Femur (tissue), 1 donor: ENCODE measurements around the gene CFAP99.
"Not testable (repeated sequence)": the region's sequence is repeated elsewhere in the genome, so short reads cannot be mapped to it uniquely, and the experiment has no call there.

Source experiments
- DNase-seq: peaks from one replicate; pipeline ENCODE4 v3.0.0-alpha.2; 2017

The CFAP99 gene

DNA sequence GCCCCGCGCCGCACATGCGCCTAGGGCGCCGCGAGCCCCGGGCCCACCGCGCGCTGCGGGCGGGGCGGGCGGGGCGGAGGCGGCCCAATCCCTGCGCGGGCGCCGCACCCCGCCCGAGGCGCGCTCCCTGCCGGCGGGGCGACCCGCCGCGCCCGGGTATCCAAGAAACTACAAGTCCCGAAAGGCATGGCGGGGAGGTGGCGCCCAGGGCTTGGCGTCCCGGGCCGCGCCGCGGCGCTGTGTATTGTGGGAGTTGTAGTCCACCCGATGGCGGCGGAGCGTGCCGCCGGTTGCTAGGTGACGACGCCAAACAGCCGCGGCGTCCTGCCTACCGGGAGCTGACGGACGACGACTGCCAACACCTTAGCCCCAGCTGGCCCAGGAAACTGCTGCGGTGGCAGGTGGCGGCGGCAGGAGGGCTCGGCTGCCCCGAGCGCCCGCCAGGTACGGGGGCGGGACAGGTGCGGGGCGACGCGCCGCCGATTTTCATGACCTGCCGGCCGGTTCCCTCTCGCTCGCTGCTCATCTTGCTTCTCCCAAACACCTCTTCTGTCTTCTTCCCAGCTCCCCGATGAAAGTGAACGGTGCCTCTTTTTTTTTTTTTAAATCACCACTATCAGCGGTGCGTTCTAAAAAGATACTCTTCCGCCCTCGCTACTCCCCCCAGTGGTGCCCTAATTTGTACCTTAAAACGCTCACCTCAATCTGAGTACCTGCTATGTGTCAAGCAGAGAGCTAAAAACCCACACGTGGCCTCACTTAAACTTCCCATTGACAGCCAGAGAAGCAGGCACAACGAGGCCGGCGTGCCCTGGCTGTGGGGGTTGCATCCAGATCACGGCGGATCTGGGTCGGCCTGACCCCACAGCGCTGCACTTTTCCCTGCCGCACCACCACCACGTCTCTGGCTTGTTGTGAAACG lies at the start of gene CFAP99:
Gene CFAP99 (plus strand): TSS at position 306 of the 922 bp plus-strand sequence.
- peak; percentile 96 for DNase-seq

DNA sequence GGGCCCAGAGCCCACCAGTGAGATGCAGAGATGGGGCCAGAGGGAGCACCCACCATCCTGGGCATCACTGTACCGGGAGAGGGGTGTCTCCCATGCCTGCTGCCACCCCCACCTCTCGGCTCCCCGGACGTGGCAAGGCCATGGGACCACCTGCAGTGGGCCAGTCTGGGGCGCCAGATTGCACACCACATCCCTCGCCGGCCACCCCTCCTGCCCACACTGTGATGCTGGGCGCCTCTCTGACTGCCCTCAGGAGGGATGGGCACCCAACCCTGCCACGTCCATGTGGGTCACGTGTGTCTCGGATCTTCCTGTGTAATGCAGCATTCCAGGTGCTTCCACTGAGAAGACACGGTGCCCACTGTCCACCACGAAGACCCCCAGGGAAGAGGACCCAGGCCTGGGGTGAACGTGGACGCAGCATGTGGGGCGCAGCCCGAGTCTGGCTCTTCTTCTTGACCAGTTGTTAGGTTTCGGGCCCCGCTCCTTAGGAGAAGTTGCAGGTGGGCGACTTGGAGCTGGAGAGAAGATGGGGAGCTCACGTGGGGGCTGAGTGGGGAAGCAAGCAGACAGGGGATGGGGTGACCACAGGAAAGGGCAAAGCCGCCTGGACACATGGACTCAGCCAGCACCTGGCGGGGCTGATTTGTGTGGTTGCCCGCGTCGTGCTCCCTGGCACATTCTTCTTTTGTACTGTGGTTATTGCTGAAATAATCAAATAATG lies 48.0 kb upstream of the CFAP99 start:
- no peak for DNase-seq

- no peak for DNase-seq
These were observed 46.8 kb upstream of the CFAP99 start for GRCh38 chr4:2371765-2372487.

DNA sequence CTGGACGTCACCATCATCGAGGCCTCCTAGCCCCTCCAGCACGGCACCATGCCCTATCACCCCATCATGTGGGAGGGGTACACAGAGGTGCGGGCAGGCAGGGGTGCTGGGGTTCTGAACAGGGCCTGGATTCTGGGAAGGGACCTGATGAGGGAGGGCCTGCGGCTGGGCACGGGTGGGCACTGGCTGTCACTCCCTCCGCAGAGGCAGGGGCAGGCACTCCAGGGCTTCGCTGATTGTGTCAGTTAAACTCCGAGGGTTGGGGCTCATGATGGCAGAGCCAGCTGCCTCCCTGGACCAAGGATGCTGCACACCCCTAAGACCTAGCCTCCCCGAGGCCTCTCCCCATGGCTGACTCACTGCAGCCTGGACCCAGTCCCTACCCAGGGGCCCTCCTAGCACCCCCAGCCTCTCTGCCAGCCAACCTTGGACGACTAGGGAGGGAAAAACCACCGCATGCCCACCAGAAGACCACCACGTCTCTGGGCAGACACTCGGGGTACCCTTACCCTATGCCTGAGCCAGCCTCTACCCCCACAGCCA lies 46.2 kb upstream of the CFAP99 start:
- no peak for DNase-seq

DNA sequence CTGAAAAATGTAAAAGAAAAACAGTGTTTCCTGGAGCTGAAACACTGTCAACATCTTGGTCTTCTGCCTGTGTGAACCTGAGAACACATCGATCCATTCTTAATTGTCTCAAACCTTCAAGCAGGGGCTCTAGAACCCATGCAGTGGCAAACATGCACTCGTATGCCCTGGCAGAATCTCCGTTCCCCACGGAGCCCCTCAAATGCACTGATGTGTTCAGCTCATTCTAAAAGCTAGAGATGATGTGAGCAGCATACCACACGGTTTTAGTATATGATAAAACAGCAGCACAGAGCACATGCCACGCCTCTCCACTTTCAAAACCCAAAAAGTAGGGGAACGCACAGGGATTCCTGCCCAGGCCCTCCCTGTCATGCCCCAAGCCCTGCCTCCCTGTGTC lies 45.2 kb upstream of the CFAP99 start:
- DNase-seq = no peak

DNA sequence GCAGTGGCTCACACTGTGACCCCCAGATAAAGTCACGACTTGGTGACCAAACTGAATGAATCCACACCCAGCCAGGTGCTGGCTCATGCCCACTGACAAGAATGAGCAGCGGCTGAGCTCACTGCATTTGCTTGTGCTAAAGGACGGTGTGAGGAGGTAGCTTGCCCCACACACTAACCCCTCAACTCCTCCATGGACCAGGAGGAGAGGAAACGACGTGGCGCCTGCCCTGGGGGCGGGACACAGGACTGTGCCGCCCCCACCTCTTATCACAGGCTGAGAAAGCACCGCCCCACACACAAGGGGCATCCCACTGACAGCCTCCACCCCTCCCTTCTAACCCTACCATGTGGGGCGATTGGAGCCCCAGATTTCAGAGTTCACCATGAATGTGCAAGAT lies 43.3 kb upstream of the CFAP99 start:
- DNase-seq = no peak

- DNase-seq = no peak
These were observed 41.5 kb upstream of the CFAP99 start for GRCh38 chr4:2377241-2377640.

- no peak for DNase-seq
These were observed 40.4 kb upstream of the CFAP99 start for GRCh38 chr4:2378401-2378800.

DNA sequence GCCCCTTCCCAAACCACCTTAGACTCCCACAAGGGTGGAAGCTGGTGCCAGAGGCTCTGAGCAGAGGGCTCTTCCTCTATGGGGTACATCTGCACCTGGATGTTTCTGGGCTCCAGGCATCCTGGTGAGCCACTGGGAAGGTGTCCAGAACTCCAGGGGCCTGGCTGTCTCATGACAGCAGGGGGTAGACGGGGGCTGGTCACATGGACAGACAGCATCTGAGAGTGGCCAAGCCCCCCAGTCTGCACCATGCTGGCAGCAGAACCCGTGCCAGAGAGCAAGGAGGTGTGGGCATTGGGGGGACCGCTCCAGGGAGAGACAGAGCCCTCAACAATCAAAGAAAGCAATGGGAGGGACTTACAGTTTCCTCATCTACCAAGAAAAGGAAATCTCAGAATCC lies 39.9 kb upstream of the CFAP99 start:
- DNase-seq = no peak

GRCh38 chr4:2380589-2380988 lies 38.2 kb upstream of the CFAP99 start:
- not testable (repeated sequence) for DNase-seq

- DNase-seq = not testable (repeated sequence)
These were observed 36.0 kb upstream of the CFAP99 start for GRCh38 chr4:2382769-2383202.

DNA sequence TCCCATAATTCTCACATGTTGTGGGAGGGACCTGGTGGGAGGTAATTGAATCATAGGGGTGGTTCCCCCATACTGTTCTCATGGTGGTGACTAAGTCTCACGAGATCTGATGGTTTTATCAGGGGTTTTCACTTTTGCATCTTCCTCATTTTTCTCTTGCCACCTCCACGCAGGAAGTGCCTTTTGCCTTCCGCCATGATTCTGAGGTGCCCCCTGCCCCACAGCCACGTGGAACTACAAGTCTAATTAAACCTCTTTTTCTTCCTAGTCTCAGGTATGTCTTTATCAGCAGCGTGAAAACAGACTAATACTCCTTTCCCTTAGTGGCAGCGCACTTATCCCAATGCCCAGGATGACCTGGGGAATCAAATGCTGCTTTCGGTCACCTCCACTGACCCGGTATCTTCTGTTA lies 35.5 kb upstream of the CFAP99 start:
- DNase-seq = not testable (repeated sequence)

- DNase-seq = no peak
These were observed 35.0 kb upstream of the CFAP99 start for GRCh38 chr4:2383760-2384159.

- DNase-seq = no peak
These were observed 34.5 kb upstream of the CFAP99 start for GRCh38 chr4:2384245-2384644.

- DNase-seq = no peak
These were observed 33.2 kb upstream of the CFAP99 start for GRCh38 chr4:2385516-2385915.

DNA sequence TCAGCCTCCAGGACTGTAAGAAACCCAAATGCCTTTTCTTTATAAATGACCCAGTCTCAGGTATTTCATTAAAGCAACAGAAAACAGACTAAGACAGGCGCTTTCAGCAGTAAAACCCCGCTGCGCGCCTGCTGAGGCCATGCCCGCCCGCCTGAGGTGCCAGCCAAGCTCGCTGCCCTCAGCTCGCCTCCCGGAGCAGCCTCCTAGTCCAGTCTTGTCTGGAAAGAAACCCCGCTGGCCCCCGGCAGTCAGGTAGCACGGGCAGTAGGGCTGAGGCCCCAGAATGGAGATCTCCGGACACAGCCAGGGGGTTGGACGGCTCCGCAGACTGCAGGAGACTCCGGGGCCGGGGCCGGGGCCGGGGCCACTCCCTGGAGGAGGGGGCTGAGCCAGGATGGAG lies 32.0 kb upstream of the CFAP99 start:
- DNase-seq = no peak

DNA sequence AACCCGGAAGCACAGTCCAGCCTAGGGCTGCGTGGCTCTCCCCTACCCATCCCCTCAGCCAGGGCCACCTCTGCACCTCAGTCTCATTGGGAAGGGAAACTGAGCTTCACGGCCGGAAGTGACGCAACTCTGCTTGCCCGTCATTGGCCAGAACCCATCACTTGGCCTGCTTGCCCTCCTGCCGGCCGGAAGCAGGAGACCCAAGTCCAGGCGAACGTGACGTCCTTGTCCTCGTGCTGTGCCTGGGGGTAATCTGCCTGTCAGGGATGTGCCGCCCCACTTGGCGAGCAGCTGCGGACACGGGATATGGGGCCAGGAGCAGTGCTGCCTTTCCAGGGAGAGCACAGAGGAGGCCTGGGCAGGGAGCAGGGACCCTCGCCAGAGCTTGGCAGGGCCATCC lies 31.5 kb upstream of the CFAP99 start:
- no peak for DNase-seq

DNA sequence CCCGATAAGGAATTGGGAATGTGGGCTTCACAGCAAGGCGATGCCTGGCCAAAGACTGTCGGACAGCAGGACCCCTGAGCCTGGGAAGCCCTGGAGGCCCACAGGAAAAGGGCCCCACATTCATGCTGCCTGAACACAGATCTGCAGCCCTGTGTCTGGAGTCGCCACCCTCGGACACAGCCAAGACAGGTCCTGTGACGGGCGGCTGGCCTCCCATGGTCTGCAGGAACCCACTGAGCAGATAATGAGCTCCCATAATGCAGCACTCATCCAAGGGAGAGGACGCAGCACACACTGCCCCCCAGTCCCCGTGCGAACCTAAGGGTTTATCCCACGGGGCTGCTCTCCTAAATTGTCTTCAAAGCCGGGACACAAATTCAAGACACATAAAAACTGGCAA lies 30.9 kb upstream of the CFAP99 start:
- DNase-seq = no peak

GRCh38 chr4:2388429-2389182 lies 30.1 kb upstream of the CFAP99 start:
- no peak for DNase-seq

DNA sequence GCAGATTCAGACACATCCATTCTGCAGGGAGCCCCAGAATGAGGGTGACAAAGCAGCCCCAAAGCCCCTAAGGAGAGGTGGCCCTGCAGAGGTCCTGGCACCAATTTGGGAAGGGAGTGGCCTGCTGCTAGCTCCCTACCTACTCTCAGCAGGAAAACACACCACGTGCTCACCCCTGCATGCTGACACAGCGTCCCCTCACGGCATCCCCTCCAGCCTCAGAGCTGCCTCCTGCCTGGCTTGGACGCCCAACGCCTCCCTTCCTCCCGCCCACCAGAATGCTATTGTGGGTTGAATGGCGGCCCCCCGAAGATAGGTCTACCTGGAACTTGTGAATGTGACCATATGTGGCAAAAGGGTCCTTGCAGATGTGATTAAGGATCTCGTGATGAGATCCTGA lies 29.1 kb upstream of the CFAP99 start:
- no peak for DNase-seq

GRCh38 chr4:2390146-2390545 lies 28.6 kb upstream of the CFAP99 start:
- DNase-seq = no peak

GRCh38 chr4:2390784-2391421 lies 27.9 kb upstream of the CFAP99 start:
- peak; percentile 47 for DNase-seq
